ENCODE data around the gene BABAM2. TPM values are rescaled to one million over a fixed set of nuclear protein-coding genes. Genes with fewer than 3 reads are reported as not detected.

BABAM2 gene
- total and polyA plus RNA-seq, 9 of the 15 experiments (the other 6 are each of a cell fraction or from before 2014, with no cell fraction given): 10.9 to 37.4 (median 25.6) TPM

- H3K36me3 ChIP-seq (ENCODE audit: control insufficient read depth, insufficient read depth, low read length): no peaks in the 10 kb centered on the region
- H3K4me1 ChIP-seq (replicated peaks in 1 of 2; ENCODE audit: control insufficient read depth in 2 of 2, insufficient read depth in 2 of 2, low read length in 2 of 2): peaks cover 60 to 69% of the 10 kb centered on the region in 2 experiments
- H3K4me2 ChIP-seq (ENCODE audit: insufficient read depth, low read length): no peak overlapping the region; the same call in 1 of the 2 replicates
- no peaks in the 10 kb centered on the region for H3K27me3 ChIP-seq (ENCODE audit: control insufficient read depth in 2 of 2, insufficient read depth in 2 of 2, low read length in 2 of 2)
- no peaks in the 10 kb centered on the region for H3K9me3 ChIP-seq (replicated peaks; ENCODE audit: control insufficient read depth, insufficient read depth, low read depth, low read length)
- no peak overlapping the region for H3K27ac ChIP-seq (ENCODE audit: extremely low read depth, low read depth, low read length)
- BruUV-seq (replicated peaks): no TSS peak
- H4K20me1 ChIP-seq (replicated peaks; ENCODE audit: control insufficient read depth, insufficient read depth, low read length): no peaks in the 10 kb centered on the region
- in situ Hi-C loops (cut with MboI) (no loop called here), intact Hi-C loops (cut with micrococcal nuclease) (no loop called here)
- H3K79me2 ChIP-seq (ENCODE audit: control insufficient read depth, insufficient read depth, low read length): no peaks in the 10 kb centered on the region
- peak; percentile 6; the same call in 2 of the 3 replicates for ATAC-seq
- DNase-seq (ENCODE audit: extremely low read depth in 1 of 4, low spot score in 3 of 4): peak; percentile 32 to 73 (median 70)
- 43% methylated on average over 12 of the region's 12 CpGs for WGBS (ENCODE audit: insufficient coverage, low coverage, missing lambda C conversion rate)
- ChIA-PET CTCF (ENCODE audit: low intra/inter-chr PET ratio) (no interaction called here), POLR2A (interaction anchor here (1.0 kb wide), 1 partner anchor 43 kb away, joined by 5 read pairs; no protein-coding TSS in a partner anchor)
- peaks cover 6% of the 10 kb centered on the region for H3K9me1 ChIP-seq (ENCODE audit: control insufficient read depth, insufficient read depth, low read length)
- FAIRE-seq: peak; percentile 42
- peak overlapping the region; percentile 59 for H2AFZ ChIP-seq (ENCODE audit: low read depth, low read length)
- H3K9ac ChIP-seq (ENCODE audit: insufficient read depth in 1 of 2, low read depth in 2 of 2, low read length in 2 of 2): peak overlapping the region in 1 of 2 experiments; percentile 77; a peak in 2 of 4 replicates
- no peak overlapping the region for H3K4me3 ChIP-seq
- TF ChIP-seq NFIC (IDR thresholded peaks at IDR 0.05): peak; percentile 70
- TF ChIP-seq, protein P1, sequence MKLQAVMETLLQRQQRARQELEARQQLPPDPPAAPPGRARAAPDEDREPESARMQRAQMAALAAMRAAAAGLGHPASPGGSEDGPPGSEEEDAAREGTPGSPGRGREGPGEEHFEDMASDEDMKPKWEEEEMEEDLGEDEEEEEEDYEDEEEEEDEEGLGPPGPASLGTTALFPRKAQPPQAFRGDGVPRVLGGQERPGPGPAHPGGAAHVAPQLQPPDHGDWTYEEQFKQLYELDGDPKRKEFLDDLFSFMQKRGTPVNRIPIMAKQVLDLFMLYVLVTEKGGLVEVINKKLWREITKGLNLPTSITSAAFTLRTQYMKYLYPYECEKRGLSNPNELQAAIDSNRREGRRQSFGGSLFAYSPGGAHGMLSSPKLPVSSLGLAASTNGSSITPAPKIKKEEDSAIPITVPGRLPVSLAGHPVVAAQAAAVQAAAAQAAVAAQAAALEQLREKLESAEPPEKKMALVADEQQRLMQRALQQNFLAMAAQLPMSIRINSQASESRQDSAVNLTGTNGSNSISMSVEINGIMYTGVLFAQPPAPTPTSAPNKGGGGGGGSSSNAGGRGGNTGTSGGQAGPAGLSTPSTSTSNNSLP (IDR thresholded peaks at IDR 0.05; ENCODE audit: borderline replicate concordance, low read depth, low read length): no peak
- TF ChIP-seq NR2C2 (CRISPR knock-in tag; IDR thresholded peaks at IDR 0.05): no peak
- TF ChIP-seq NR2C2 (tag; IDR thresholded peaks at IDR 0.05): peak; percentile 49; the same call in 1 of the 2 replicates
- no peak for TF ChIP-seq ZNF184 (CRISPR knock-in tag; IDR thresholded peaks at IDR 0.05)
- TF ChIP-seq MAFK (IDR thresholded peaks at IDR 0.05; ENCODE audit: low read length): peak; percentile 83
- TF ChIP-seq NR2C1 (IDR thresholded peaks at IDR 0.05): no peak
- peak; percentile 47; the same call in 1 of the 2 replicates for TF ChIP-seq NR2C1 (tag; IDR thresholded peaks at IDR 0.05)
- TF ChIP-seq YY1 (IDR thresholded peaks at IDR 0.05; ENCODE audit: borderline replicate concordance in 1 of 3, control insufficient read depth in 1 of 3, extremely low read depth in 1 of 3, insufficient read depth in 3 of 3, insufficient read length in 1 of 3, insufficient replicate concordance in 2 of 3, low read depth in 1 of 3, low read length in 2 of 3): no peak
- TF ChIP-seq, protein P2, sequence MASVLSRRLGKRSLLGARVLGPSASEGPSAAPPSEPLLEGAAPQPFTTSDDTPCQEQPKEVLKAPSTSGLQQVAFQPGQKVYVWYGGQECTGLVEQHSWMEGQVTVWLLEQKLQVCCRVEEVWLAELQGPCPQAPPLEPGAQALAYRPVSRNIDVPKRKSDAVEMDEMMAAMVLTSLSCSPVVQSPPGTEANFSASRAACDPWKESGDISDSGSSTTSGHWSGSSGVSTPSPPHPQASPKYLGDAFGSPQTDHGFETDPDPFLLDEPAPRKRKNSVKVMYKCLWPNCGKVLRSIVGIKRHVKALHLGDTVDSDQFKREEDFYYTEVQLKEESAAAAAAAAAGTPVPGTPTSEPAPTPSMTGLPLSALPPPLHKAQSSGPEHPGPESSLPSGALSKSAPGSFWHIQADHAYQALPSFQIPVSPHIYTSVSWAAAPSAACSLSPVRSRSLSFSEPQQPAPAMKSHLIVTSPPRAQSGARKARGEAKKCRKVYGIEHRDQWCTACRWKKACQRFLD (CRISPR knock-in tag; IDR thresholded peaks at IDR 0.05): peak; percentile 29; the same call in 1 of the 2 replicates
- TF ChIP-seq HNRNPL (IDR thresholded peaks at IDR 0.05; ENCODE audit: low read depth, low read length): no peak
- no peak for TF ChIP-seq TEAD1 (CRISPR knock-in tag; IDR thresholded peaks at IDR 0.05)
- TF ChIP-seq ZNF592 (IDR thresholded peaks at IDR 0.05): 0 out of 2 replicates have a peak, but pooled peaks have one; percentile 55
- TF ChIP-seq SRF (CRISPR knock-in tag; IDR thresholded peaks at IDR 0.05): no peak
Measured at GRCh38 chr2:28360718-28361293, 470.3 kb downstream of the BABAM2 start.
